ENCODE data around the gene PRSS38.

Gene PRSS38

GRCh38 chr1:227779021-227779441 lies 36.4 kb upstream of the PRSS38 start:
- DNase-seq (ENCODE audit: low spot score) = no peak

DNA sequence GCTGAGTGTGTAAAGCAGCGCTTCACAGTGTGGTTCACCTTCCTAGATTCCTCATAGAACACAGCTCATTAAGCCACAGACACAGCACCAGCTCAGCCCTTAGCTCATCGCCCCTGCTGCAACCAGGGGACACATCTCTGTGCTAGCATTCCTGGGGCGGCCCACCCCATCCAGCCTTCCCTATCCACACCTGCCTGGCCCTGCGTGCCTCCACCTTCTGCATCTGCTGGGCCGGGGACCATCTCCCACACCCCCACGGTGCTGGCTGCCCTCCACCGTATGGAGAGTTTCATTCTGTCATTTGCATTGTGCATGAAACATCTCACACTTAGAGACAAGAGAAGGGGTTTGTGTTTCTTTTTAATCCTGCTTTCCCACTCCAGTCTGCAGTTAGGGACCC lies 35.8 kb upstream of the PRSS38 start:
- no peak for DNase-seq (ENCODE audit: low spot score)

DNA sequence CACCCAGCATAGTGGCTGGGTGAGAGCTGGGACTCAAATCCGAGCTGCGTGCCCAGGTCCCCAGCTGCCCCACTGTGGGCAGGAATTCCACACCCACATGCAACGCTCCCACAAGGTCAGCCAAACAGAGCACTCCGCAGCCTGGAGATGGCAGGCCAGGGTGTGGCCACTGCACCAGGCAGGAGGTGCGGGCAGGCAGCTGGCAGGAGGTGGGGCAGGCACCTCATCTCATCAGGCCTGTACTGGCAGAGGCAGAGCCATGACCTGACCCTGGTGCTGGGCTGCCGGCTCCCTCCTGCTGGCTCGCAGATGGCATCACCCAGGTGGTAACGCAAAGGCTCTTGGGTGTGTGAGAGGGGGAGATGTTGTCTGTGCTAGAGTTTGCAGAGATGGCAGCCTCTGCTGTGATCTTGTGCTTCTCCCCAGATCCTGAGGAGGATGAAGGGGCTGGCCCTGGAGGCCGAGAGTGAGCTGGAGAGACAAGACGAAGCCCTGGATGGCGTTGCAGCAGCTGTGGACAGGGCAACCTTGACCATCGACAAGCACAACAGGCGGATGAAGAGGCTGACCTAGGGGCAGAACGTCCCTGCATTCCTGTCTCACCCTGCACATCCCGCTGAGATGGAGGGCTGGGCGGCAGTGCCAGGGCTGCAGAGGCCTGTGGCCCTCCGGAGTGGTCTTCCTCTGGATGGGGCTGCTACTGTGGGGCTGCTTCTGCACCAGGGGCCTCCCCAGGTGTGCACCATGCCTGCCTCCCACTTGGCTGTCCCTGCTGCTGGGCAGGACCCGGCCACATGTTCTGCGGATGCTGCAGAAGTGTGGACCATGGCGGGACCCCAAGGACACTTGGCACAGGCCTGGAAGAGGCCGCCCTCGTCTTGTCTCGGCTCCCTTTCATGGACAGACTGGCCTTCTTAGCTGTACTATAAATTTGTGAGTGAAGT lies 35.1 kb upstream of the PRSS38 start:
- DNase-seq (ENCODE audit: low spot score) = no peak

- DNase-seq (ENCODE audit: low spot score) = no peak
Observed at GRCh38 chr1:227781314-227781930, 34.1 kb upstream of the PRSS38 start.

GRCh38 chr1:227782226-227782625 lies 33.2 kb upstream of the PRSS38 start:
- DNase-seq (ENCODE audit: low spot score) = no peak

- no peak for DNase-seq (ENCODE audit: low spot score)
Observed at GRCh38 chr1:227785094-227785804, 30.2 kb upstream of the PRSS38 start.

GRCh38 chr1:227785805-227786671 lies 29.4 kb upstream of the PRSS38 start:
- DNase-seq (ENCODE audit: low spot score) = no peak

- DNase-seq (ENCODE audit: low spot score) = no peak
Observed at GRCh38 chr1:227786673-227787512, 28.6 kb upstream of the PRSS38 start.

GRCh38 chr1:227787513-227788270 lies 27.8 kb upstream of the PRSS38 start:
- peak; percentile 96 for DNase-seq (ENCODE audit: low spot score)

GRCh38 chr1:227788271-227789083 lies 27.0 kb upstream of the PRSS38 start:
- peak; percentile 77 for DNase-seq (ENCODE audit: low spot score)

DNA sequence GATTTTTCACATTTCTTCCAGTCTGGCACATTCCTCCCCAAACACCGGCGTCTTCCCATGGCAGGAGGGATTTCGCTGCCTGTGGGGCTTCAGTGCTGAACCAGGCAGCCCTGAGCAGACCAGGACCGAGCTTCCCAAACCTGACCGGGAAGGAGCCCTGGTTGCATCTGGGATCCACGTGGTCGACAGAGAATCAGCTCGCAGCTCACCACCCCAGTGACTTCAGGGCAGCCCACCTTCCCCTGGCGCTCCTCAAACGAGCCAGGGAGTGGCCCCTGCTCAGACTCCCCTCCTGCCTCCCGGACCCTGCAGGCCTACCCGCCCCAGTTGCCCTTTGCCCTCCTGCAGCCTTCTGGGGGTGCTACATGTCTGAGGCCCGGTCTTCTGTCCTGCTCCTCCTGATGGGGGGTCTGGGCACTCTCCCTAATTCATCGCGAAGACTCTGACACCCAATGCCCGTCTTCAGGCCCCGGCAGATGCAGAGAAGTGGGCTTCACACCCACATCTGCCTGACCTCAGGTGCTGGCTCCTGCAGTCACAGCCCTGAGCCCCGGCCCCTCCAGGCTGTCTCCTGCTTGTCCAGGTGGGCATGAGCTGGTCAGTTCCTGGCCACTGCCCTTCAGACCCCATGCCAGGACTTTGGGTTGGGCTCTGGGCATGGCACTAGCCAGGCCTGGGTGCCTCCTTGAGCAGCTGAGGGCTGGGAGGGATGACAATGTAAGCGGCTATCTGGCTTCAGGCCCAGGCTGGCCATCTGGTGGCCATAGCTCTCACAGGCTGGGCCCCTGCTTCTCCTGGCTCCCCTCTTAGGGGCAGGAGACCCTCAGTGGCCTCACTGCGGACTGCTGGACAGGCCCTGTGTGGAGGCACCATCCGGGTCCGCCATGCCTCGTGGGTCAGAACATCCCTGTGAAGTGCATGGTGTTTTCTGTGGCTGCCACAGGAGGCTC lies 26.1 kb upstream of the PRSS38 start:
- DNase-seq (ENCODE audit: low spot score) = no peak

GRCh38 chr1:227790034-227790400 lies 25.5 kb upstream of the PRSS38 start:
- no peak for DNase-seq (ENCODE audit: low spot score)

DNA sequence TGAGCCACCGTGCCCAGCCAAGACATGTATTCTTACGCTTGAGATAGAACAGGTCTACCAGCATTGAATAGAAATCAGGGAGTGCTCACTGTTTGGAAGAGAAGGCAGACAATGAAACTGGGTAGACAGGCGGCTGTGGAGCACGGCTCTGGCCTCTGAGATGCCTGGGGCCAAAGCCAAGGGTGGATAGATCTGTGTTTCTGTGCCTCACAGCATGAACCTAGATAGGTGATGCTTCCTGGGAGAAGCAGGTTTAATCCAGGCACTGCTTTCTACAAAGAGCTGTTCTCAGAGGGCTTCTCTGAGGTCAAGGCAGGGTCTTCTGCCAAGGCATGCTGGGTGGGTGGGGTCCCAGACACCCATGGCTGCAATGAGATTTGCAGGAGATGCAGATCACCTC lies 24.6 kb upstream of the PRSS38 start:
- no peak for DNase-seq (ENCODE audit: low spot score)

DNA sequence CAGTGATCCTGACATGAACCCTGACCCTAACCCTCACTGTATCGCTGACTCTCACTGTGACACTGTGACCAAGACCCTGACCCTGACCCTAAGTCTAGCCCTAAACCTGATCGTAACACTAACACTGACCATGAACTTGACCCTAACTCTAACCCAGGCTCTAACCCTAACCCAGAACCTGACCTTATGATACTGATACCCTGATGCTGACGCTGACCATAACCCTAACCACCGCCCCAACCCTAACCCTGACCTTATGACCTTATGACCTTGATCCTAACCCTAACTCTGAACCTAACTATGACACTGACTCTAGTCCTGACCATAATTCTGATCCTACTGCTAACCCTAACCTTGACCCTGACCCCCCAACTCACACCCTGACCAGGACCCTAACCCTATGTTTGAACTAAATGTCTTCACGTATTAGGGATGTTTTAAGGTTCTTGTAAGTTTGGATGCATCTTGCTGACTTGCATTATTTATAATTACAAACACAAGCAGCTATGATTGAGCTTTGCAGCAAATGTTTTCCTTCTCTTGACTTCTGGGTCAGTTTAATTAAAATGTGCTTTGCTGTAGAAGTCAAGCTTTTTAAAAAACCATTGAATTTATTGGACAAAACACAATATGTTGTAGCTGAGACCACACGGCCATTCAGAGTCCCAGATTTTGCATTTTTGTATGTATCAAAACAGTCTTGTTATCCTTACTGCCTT lies 23.9 kb upstream of the PRSS38 start:
- no peak for DNase-seq (ENCODE audit: low spot score)

DNA sequence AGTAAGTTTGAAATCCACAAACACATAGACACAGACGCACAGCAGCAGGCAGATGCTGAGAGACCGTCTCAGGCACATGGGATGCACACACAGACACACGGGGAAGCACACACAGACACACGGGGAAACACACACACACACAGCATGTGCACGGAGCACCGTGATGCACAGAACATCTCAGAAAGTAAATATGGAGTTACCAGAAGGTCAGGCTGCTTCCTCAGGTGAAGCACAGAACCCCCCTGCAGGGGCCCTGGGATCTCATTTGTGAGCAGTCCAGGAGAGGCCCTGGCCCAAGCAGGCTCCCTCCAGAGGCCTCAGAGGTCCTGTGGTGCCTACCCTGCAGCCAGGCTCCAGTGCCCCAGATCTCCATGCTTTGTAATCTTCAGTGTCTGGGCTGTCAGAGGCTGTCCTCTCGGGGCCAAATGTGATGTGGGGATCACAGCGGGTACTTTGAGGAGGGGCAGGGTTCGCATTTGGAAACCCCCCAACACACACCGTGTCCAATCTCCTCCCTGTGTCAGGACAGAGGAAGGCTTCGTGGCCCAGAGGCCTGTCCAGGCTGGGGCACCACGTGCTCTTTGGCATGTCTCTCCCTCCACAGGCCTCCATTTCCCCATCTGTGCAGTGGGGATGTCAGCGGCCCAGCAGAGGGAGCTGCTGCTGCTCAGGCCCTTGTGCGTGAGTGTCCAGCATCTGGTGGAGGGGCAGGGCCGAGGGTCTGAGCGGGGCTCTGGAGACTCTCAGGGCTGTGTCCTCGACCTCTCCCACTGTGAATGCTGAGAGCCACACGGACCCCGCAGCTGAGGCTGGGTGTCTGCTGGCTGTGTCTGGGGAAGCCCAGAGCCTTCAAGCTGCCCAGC lies 23.0 kb upstream of the PRSS38 start:
- DNase-seq (ENCODE audit: low spot score) = peak; percentile 26
